Activated CD8-positive, alpha-beta T cell treated with anti-CD3 and anti-CD28 coated beads for 36 hours (primary cell): ENCODE measurements around the gene GEMIN5. TPM values are rescaled to one million over a fixed set of nuclear protein-coding genes. Genes with fewer than 3 reads are reported as not detected.

Experiments
- ATAC-seq: fragments of 200-7000 bp; cut with Tn5 transposase; one replicate; pipeline ENCODE4 v1.10.0; 2021; ENCODE audit warnings: mild to moderate bottlenecking, moderate library complexity
- CTCF ChIA-PET: fragments of 350-600 bp; sonication (Branson Sonifier 250); formaldehyde crosslinking; loops from one replicate; lab custom pipeline; 2021; ENCODE audit warnings: antibody characterized with exemption; lab: Charles Lee
- POLR2A ChIA-PET: fragments of 350-600 bp; sonication (Branson Sonifier 250); formaldehyde crosslinking; loops from one replicate; lab custom pipeline; 2021; ENCODE audit warnings: antibody characterized with exemption; lab: Charles Lee
- DNase-seq: peaks from one replicate; pipeline ENCODE4 v3.0.0-alpha.2; 2020
- H3K27ac Mint-ChIP-seq: one replicate; pipeline ENCODE4 v1.8.0; 2021; ENCODE audit warnings: mild to moderate bottlenecking, mixed read lengths
- H3K27me3 Mint-ChIP-seq: one replicate; pipeline ENCODE4 v1.8.0; 2021; ENCODE audit warnings: mixed read lengths
- H3K36me3 Mint-ChIP-seq: one replicate; pipeline ENCODE4 v1.8.0; 2021; ENCODE audit warnings: low read depth, mixed read lengths
- H3K4me1 Mint-ChIP-seq: one replicate; pipeline ENCODE4 v1.8.0; 2021; ENCODE audit warnings: low read depth, mixed read lengths
- H3K4me3 Mint-ChIP-seq: one replicate; pipeline ENCODE4 v1.8.0; 2021; ENCODE audit warnings: mild to moderate bottlenecking, moderate library complexity, mixed read lengths
- H3K9me3 Mint-ChIP-seq: one replicate; pipeline ENCODE4 v1.8.0; 2021; ENCODE audit warnings: mixed read lengths
- intact Hi-C: fragments of 100-400 bp; cut with micrococcal nuclease; formaldehyde crosslinking; loops from one replicate; pipeline ENCODE4 v1.10.0; 2022
- total RNA-seq, 2 experiments: library from RNA; stranded (reverse); gene quantifications; one replicate each; pipeline ENCODE4 v1.2.3, GENCODE V29; 2021
- TF ChIP-seq, protein P1 (sequence below): fragments of 200-600 bp; IDR thresholded peaks from one replicate; pipeline ENCODE4 v1.8.0; 2022; ENCODE audit warnings: antibody characterized with exemption, mild to moderate bottlenecking

Gene GEMIN5
- total RNA-seq, 2 experiments from 2014 or later = 32.1 to 33.0 TPM

- Mint-ChIP-seq H3K9me3 (no peaks in the 10 kb centered on the region), H3K4me3 (no peak overlapping the region), H3K27me3 (no peaks in the 10 kb centered on the region), H3K36me3 (peaks cover 2% of the 10 kb centered on the region), H3K27ac (no peak overlapping the region), H3K4me1 (peaks cover 14% of the 10 kb centered on the region)
- no peak for ATAC-seq
- CTCF ChIA-PET = no interaction called here
- DNase-seq = no peak
- intact Hi-C loops = no loop called here
- TF ChIP-seq, protein P1, sequence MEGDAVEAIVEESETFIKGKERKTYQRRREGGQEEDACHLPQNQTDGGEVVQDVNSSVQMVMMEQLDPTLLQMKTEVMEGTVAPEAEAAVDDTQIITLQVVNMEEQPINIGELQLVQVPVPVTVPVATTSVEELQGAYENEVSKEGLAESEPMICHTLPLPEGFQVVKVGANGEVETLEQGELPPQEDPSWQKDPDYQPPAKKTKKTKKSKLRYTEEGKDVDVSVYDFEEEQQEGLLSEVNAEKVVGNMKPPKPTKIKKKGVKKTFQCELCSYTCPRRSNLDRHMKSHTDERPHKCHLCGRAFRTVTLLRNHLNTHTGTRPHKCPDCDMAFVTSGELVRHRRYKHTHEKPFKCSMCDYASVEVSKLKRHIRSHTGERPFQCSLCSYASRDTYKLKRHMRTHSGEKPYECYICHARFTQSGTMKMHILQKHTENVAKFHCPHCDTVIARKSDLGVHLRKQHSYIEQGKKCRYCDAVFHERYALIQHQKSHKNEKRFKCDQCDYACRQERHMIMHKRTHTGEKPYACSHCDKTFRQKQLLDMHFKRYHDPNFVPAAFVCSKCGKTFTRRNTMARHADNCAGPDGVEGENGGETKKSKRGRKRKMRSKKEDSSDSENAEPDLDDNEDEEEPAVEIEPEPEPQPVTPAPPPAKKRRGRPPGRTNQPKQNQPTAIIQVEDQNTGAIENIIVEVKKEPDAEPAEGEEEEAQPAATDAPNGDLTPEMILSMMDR = no peak
- POLR2A ChIA-PET = interaction anchor here (0.6 to 0.9 kb wide), 2 partner anchors 55 to 152 kb away, joined by 3 to 4 read pairs; no protein-coding TSS in a partner anchor
Measured at GRCh38 chr5:154849791-154850201, 88.2 kb downstream of the GEMIN5 start.

GRCh38 chr5:154849264-154849785 lies 88.7 kb downstream of the GEMIN5 start:
- Mint-ChIP-seq H3K9me3 (no peaks in the 10 kb centered on the region), H3K4me1 (peaks cover 14% of the 10 kb centered on the region), H3K36me3 (peaks cover 2% of the 10 kb centered on the region), H3K27me3 (no peaks in the 10 kb centered on the region), H3K4me3 (no peak overlapping the region), H3K27ac (no peak overlapping the region)
- DNase-seq = no peak
- CTCF ChIA-PET = no interaction called here
- POLR2A ChIA-PET = interaction anchor here (0.6 kb wide), 1 partner anchor 151 kb away, joined by 4 read pairs; no protein-coding TSS in a partner anchor
- no peak for ATAC-seq
- TF ChIP-seq, protein P1 = no peak
- intact Hi-C loops = no loop called here

GRCh38 chr5:154844809-154845208 lies 93.2 kb downstream of the GEMIN5 start:
- no peak for ATAC-seq
- H3K27me3 Mint-ChIP-seq = no peaks in the 10 kb centered on the region
- peaks cover 2% of the 10 kb centered on the region for H3K36me3 Mint-ChIP-seq
- H3K9me3 Mint-ChIP-seq = no peaks in the 10 kb centered on the region
- H3K27ac Mint-ChIP-seq = no peak overlapping the region
- POLR2A ChIA-PET = no interaction called here
- no peak for DNase-seq
- no peak overlapping the region for H3K4me3 Mint-ChIP-seq
- peaks cover 7% of the 10 kb centered on the region for H3K4me1 Mint-ChIP-seq
- CTCF ChIA-PET = no interaction called here
- TF ChIP-seq, protein P1 = no peak
- intact Hi-C loops = no loop called here

GRCh38 chr5:154842689-154843530 lies 95.1 kb downstream of the GEMIN5 start:
- Mint-ChIP-seq H3K4me1 (no peaks in the 10 kb centered on the region), H3K36me3 (peaks cover 2% of the 10 kb centered on the region), H3K4me3 (no peak overlapping the region), H3K27me3 (no peaks in the 10 kb centered on the region), H3K27ac (no peak overlapping the region), H3K9me3 (no peaks in the 10 kb centered on the region)
- CTCF ChIA-PET = interaction anchor here (0.7 to 1.7 kb wide), 3 partner anchors 13 to 23 kb away, joined by 3 read pairs; no protein-coding TSS in a partner anchor
- intact Hi-C loops = no loop called here
- TF ChIP-seq, protein P1 = no peak
- DNase-seq (no peak), ATAC-seq (no peak)
- POLR2A ChIA-PET = no interaction called here

DNA sequence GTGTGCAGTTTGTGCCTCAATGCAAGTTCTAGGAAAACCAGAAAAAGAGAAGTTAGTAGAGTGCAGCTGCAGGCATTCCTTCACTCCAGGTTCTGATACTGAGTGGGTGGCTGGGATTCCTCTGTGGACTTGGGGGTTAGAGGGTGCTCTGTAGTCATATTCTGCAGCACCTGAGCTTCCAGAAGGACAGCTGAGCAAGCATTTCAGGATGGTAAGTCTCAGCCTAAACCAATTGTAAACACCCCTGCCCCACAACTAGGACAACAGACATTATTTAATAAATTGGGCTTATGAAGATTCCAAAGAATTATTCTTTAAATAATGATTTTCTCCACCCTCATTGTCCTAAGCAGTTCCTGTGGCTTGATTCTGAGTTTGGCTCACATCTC lies 96.7 kb downstream of the GEMIN5 start:
- intact Hi-C loops = no loop called here

More for the DNA sequence above, 96.7 kb downstream of the GEMIN5 start:
- H3K4me1 Mint-ChIP-seq = no peaks in the 10 kb centered on the region
- no peak overlapping the region for H3K4me3 Mint-ChIP-seq
- H3K27me3 Mint-ChIP-seq = no peaks in the 10 kb centered on the region
- POLR2A ChIA-PET = interaction anchor here (1.1 kb wide), 1 partner anchor 16 kb away, joined by 4 read pairs; no protein-coding TSS in a partner anchor
- no peak overlapping the region for H3K27ac Mint-ChIP-seq
- peaks cover 2% of the 10 kb centered on the region for H3K36me3 Mint-ChIP-seq
- no peak for DNase-seq
- TF ChIP-seq, protein P1 = no peak
- ATAC-seq = no peak
- CTCF ChIA-PET = interaction anchor here (1.2 kb wide), 2 partner anchors 35 to 191 kb away, joined by 3 to 4 read pairs; no protein-coding TSS in a partner anchor
- H3K9me3 Mint-ChIP-seq = no peaks in the 10 kb centered on the region
